GM12892 (cell line): ENCODE data around the gene ARMC9.

ENCODE experiments used
- POLR2A ChIP-seq: IDR thresholded peaks from 2 replicates; pipeline ENCODE4 v1.6.1; 2011; ENCODE audit warnings: low read depth, low read length, control low read depth
- POLR2AphosphoS5 ChIP-seq: IDR thresholded peaks from 2 replicates; pipeline ENCODE4 v1.6.1; 2011; ENCODE audit warnings: low read depth, low read length, control low read depth
- TAF1 ChIP-seq: IDR thresholded peaks from 2 replicates; pipeline ENCODE4 v1.6.1; 2011; ENCODE audit warnings: low read depth, mild to moderate bottlenecking, control low read depth, low read length, borderline replicate concordance

- TF ChIP-seq POLR2AphosphoS5 (no peak), POLR2A (no peak), TAF1 (no peak)
Observed at GRCh38 chr2:231300722-231301076, 102.3 kb downstream of the ARMC9 start.
